ENCODE data around the gene AIFM2.

The AIFM2 gene

GRCh38 chr10:70069346-70069745, 63.3 kb downstream of the AIFM2 start:
- no peak overlapping the region for H3K27ac ChIP-seq
- DNase-seq (ENCODE audit: low read depth, low spot score): no peak
- no peak overlapping the region for H3K4me3 ChIP-seq
- no peaks in the 10 kb centered on the region for H3K9me3 ChIP-seq (ENCODE audit: low read depth, low read length)
- H3K9ac ChIP-seq (ENCODE audit: insufficient read length): no peak overlapping the region
- no peak for TF ChIP-seq POLR2AphosphoS5 (IDR thresholded peaks at IDR 0.05; ENCODE audit: borderline replicate concordance, low read depth, low read length)
- no peak for TF ChIP-seq FOXP2 (optimal IDR thresholded peaks at IDR 0.05; ENCODE audit: control extremely low read depth, extremely low read length, insufficient read depth)
- no peak for TF ChIP-seq EZH2 (IDR thresholded peaks at IDR 0.05)
- no peaks in the 10 kb centered on the region; the same call in 1 of the 2 replicates for H3K36me3 ChIP-seq (ENCODE audit: insufficient read depth, low read length)

- DNase-seq (ENCODE audit: low read depth, low spot score): no peak
- H3K9me3 ChIP-seq (ENCODE audit: low read depth, low read length): no peaks in the 10 kb centered on the region
- no peak overlapping the region for H3K27ac ChIP-seq
- no peaks in the 10 kb centered on the region; the same call in 1 of the 2 replicates for H3K36me3 ChIP-seq (ENCODE audit: insufficient read depth, low read length)
- TF ChIP-seq POLR2AphosphoS5 (IDR thresholded peaks at IDR 0.05; ENCODE audit: borderline replicate concordance, low read depth, low read length) (no peak), EZH2 (IDR thresholded peaks at IDR 0.05) (no peak), FOXP2 (optimal IDR thresholded peaks at IDR 0.05; ENCODE audit: control extremely low read depth, extremely low read length, insufficient read depth) (no peak)
- H3K9ac ChIP-seq (ENCODE audit: insufficient read length): no peak overlapping the region
- H3K4me3 ChIP-seq: no peak overlapping the region
These were observed 63.7 kb downstream of the AIFM2 start for GRCh38 chr10:70068925-70069324.

- H3K9me3 ChIP-seq (ENCODE audit: low read depth, low read length): no peaks in the 10 kb centered on the region
- no peak overlapping the region for H3K9ac ChIP-seq (ENCODE audit: insufficient read length)
- H3K27ac ChIP-seq: no peak overlapping the region
- no peak for TF ChIP-seq POLR2AphosphoS5 (IDR thresholded peaks at IDR 0.05; ENCODE audit: borderline replicate concordance, low read depth, low read length)
- TF ChIP-seq FOXP2 (optimal IDR thresholded peaks at IDR 0.05; ENCODE audit: control extremely low read depth, extremely low read length, insufficient read depth): no peak
- TF ChIP-seq EZH2 (IDR thresholded peaks at IDR 0.05): no peak
- DNase-seq (ENCODE audit: low read depth, low spot score): no peak
- H3K4me3 ChIP-seq: no peak overlapping the region
- H3K36me3 ChIP-seq (ENCODE audit: insufficient read depth, low read length): no peaks in the 10 kb centered on the region; the same call in 1 of the 2 replicates
These were observed 65.0 kb downstream of the AIFM2 start for GRCh38 chr10:70067586-70067985.

GRCh38 chr10:70066190-70066589, 66.4 kb downstream of the AIFM2 start:
- no peak overlapping the region for H3K9ac ChIP-seq (ENCODE audit: insufficient read length)
- DNase-seq (ENCODE audit: low read depth, low spot score): no peak
- H3K4me3 ChIP-seq: no peak overlapping the region
- TF ChIP-seq POLR2AphosphoS5 (IDR thresholded peaks at IDR 0.05; ENCODE audit: borderline replicate concordance, low read depth, low read length) (no peak), EZH2 (IDR thresholded peaks at IDR 0.05) (no peak), FOXP2 (optimal IDR thresholded peaks at IDR 0.05; ENCODE audit: control extremely low read depth, extremely low read length, insufficient read depth) (no peak)
- H3K9me3 ChIP-seq (ENCODE audit: low read depth, low read length): no peaks in the 10 kb centered on the region
- no peak overlapping the region for H3K27ac ChIP-seq
- no peaks in the 10 kb centered on the region; the same call in 1 of the 2 replicates for H3K36me3 ChIP-seq (ENCODE audit: insufficient read depth, low read length)

- no peak for DNase-seq (ENCODE audit: low read depth, low spot score)
- no peak overlapping the region for H3K9ac ChIP-seq (ENCODE audit: insufficient read length)
- TF ChIP-seq POLR2AphosphoS5 (IDR thresholded peaks at IDR 0.05; ENCODE audit: borderline replicate concordance, low read depth, low read length) (no peak), FOXP2 (optimal IDR thresholded peaks at IDR 0.05; ENCODE audit: control extremely low read depth, extremely low read length, insufficient read depth) (no peak), EZH2 (IDR thresholded peaks at IDR 0.05) (no peak)
- no peaks in the 10 kb centered on the region for H3K9me3 ChIP-seq (ENCODE audit: low read depth, low read length)
- H3K36me3 ChIP-seq (ENCODE audit: insufficient read depth, low read length): no peaks in the 10 kb centered on the region; the same call in 1 of the 2 replicates
- no peak overlapping the region for H3K4me3 ChIP-seq
- H3K27ac ChIP-seq: no peak overlapping the region
These were observed 68.1 kb downstream of the AIFM2 start for GRCh38 chr10:70064486-70064885.

GRCh38 chr10:70063418-70064098, 69.1 kb downstream of the AIFM2 start:
- no peak overlapping the region for H3K4me3 ChIP-seq
- no peaks in the 10 kb centered on the region for H3K9me3 ChIP-seq (ENCODE audit: low read depth, low read length)
- TF ChIP-seq POLR2AphosphoS5 (IDR thresholded peaks at IDR 0.05; ENCODE audit: borderline replicate concordance, low read depth, low read length) (no peak), FOXP2 (optimal IDR thresholded peaks at IDR 0.05; ENCODE audit: control extremely low read depth, extremely low read length, insufficient read depth) (no peak), EZH2 (IDR thresholded peaks at IDR 0.05) (no peak)
- no peak overlapping the region for H3K27ac ChIP-seq
- H3K9ac ChIP-seq (ENCODE audit: insufficient read length): no peak overlapping the region
- no peak for DNase-seq (ENCODE audit: low read depth, low spot score)
- H3K36me3 ChIP-seq (ENCODE audit: insufficient read depth, low read length): no peaks in the 10 kb centered on the region; the same call in 1 of the 2 replicates
